ENCODE data around the gene TMEM92. TPM values are rescaled to one million over a fixed set of nuclear protein-coding genes. Genes with fewer than 3 reads are reported as not detected.
A peak's percentile ranks its signal among the peaks of the same experiment; 100 is the strongest.
"Not testable (repeated sequence)": the region's sequence is repeated elsewhere in the genome, so short reads cannot be mapped to it uniquely, and the experiment has no call there.

TMEM92 gene
- total RNA-seq, 2 donors from 2014 or later = 34.3 to 35.8 TPM

- H3K9ac ChIP-seq (ENCODE audit: extremely low read depth, low read length, poor library complexity, severe bottlenecking) = no peak overlapping the region
- no peaks in the 10 kb centered on the region for H3K36me3 Mint-ChIP-seq (ENCODE audit: low read depth)
- H3K27me3 ChIP-seq (ENCODE audit: control insufficient read depth, insufficient read depth, low read length, poor library complexity, severe bottlenecking) = no peaks in the 10 kb centered on the region
- no peak overlapping the region for H3K27ac ChIP-seq (ENCODE audit: low read depth, low read length)
- WGBS, 2 experiments (ENCODE audit: insufficient coverage in 1 of 2, insufficient read length in 1 of 2) = 95 to 100% methylated on average over 4 to 6 of the region's 6 CpGs
- no peaks in the 10 kb centered on the region for H3K27me3 Mint-ChIP-seq (ENCODE audit: insufficient read depth)
- no peak for TF ChIP-seq CTCF (conservative IDR thresholded peaks at IDR 0.05)
- no peak overlapping the region for H3K4me3 ChIP-seq (ENCODE audit: low read length)
- no peaks in the 10 kb centered on the region for H3K36me3 ChIP-seq (ENCODE audit: control insufficient read depth, insufficient read depth, low read length)
- H3K4me3 Mint-ChIP-seq = no peak overlapping the region
- peaks cover 2% of the 10 kb centered on the region for H3K9me3 ChIP-seq (ENCODE audit: control insufficient read depth, low read length)
- peak; percentile 18 for DNase-seq
- peaks cover 18% of the 10 kb centered on the region for H3K4me1 ChIP-seq (ENCODE audit: control insufficient read depth, insufficient read depth, low read length)
- peaks cover 12% of the 10 kb centered on the region for H3K9me3 Mint-ChIP-seq
- H3K4me1 Mint-ChIP-seq = peaks cover 29% of the 10 kb centered on the region
- H3K27ac Mint-ChIP-seq = no peak overlapping the region
Measured at GRCh38 chr17:50314456-50315011, 40.3 kb downstream of the TMEM92 start.

GRCh38 chr17:50316016-50316587 lies 41.8 kb downstream of the TMEM92 start:
- no peaks in the 10 kb centered on the region for H3K36me3 Mint-ChIP-seq (ENCODE audit: low read depth)
- H3K4me3 Mint-ChIP-seq = no peak overlapping the region
- Histone ChIP-seq H3K27me3 (ENCODE audit: control insufficient read depth, insufficient read depth, low read length, poor library complexity, severe bottlenecking) (no peaks in the 10 kb centered on the region), H3K9ac (ENCODE audit: extremely low read depth, low read length, poor library complexity, severe bottlenecking) (no peak overlapping the region), H3K4me1 (ENCODE audit: control insufficient read depth, insufficient read depth, low read length) (peaks cover 16% of the 10 kb centered on the region), H3K27ac (ENCODE audit: low read depth, low read length) (no peak overlapping the region), H3K36me3 (ENCODE audit: control insufficient read depth, insufficient read depth, low read length) (no peaks in the 10 kb centered on the region), H3K4me3 (ENCODE audit: low read length) (no peak overlapping the region), H3K9me3 (ENCODE audit: control insufficient read depth, low read length) (no peaks in the 10 kb centered on the region)
- TF ChIP-seq CTCF (conservative IDR thresholded peaks at IDR 0.05) = no peak
- peak; percentile 9 for DNase-seq
- H3K9me3 Mint-ChIP-seq = peaks cover 4% of the 10 kb centered on the region
- H3K4me1 Mint-ChIP-seq = peaks cover 24% of the 10 kb centered on the region
- WGBS, 2 experiments (ENCODE audit: insufficient coverage in 1 of 2, insufficient read length in 1 of 2) = 95 to 100% methylated on average over 2 to 3 of the region's 3 CpGs
- H3K27ac Mint-ChIP-seq = no peak overlapping the region
- H3K27me3 Mint-ChIP-seq (ENCODE audit: insufficient read depth) = no peaks in the 10 kb centered on the region

GRCh38 chr17:50316660-50317059 lies 42.4 kb downstream of the TMEM92 start:
- H3K27me3 ChIP-seq (ENCODE audit: control insufficient read depth, insufficient read depth, low read length, poor library complexity, severe bottlenecking) = not testable (repeated sequence)
- WGBS, 2 experiments (ENCODE audit: insufficient coverage in 1 of 2, insufficient read length in 1 of 2) = 97% methylated on average over 2 of the region's 2 CpGs; no CpG with 5 or more reads in 1 of the 2 experiments

More at GRCh38 chr17:50316660-50317059, 42.4 kb downstream of the TMEM92 start:
- not testable (repeated sequence) for H3K36me3 ChIP-seq (ENCODE audit: control insufficient read depth, insufficient read depth, low read length); H3K36me3 Mint-ChIP-seq (ENCODE audit: low read depth); H3K27me3 Mint-ChIP-seq (ENCODE audit: insufficient read depth); H3K9me3 Mint-ChIP-seq; H3K4me3 ChIP-seq (ENCODE audit: low read length); H3K27ac ChIP-seq (ENCODE audit: low read depth, low read length); H3K9ac ChIP-seq (ENCODE audit: extremely low read depth, low read length, poor library complexity, severe bottlenecking); H3K27ac Mint-ChIP-seq; H3K4me3 Mint-ChIP-seq; H3K9me3 ChIP-seq (ENCODE audit: control insufficient read depth, low read length); DNase-seq
- H3K4me1 Mint-ChIP-seq = peaks cover 20% of the 10 kb centered on the region
- H3K4me1 ChIP-seq (ENCODE audit: control insufficient read depth, insufficient read depth, low read length) = peaks cover 11% of the 10 kb centered on the region
